Measurements from ENCODE around the gene KRT17.

- no peak for TF ChIP-seq CTCF (IDR thresholded peaks at IDR 0.05; ENCODE audit: low read depth, low read length)
- no peak for TF ChIP-seq EZH2phosphoT487 (IDR thresholded peaks at IDR 0.05; ENCODE audit: low read depth)
These were observed 41.9 kb upstream of the KRT17 start for GRCh38 chr17:41666237-41666641.

Measured in OCI-LY3 (cell line).